SW 1271 (cell line): ENCODE data around the gene FILIP1L.
"Not testable (repeated sequence)": the region's sequence is repeated elsewhere in the genome, so short reads cannot be mapped to it uniquely, and the experiment has no call there.

Experiments used
- DNase-seq, 2 experiments: peaks; one replicate each; lab custom pipeline; 2025; lab: John Stamatoyannopoulos, UW

FILIP1L gene

GRCh38 chr3:100073714-100074307 lies 40.5 kb downstream of the FILIP1L start:
- no peak for DNase-seq

DNA sequence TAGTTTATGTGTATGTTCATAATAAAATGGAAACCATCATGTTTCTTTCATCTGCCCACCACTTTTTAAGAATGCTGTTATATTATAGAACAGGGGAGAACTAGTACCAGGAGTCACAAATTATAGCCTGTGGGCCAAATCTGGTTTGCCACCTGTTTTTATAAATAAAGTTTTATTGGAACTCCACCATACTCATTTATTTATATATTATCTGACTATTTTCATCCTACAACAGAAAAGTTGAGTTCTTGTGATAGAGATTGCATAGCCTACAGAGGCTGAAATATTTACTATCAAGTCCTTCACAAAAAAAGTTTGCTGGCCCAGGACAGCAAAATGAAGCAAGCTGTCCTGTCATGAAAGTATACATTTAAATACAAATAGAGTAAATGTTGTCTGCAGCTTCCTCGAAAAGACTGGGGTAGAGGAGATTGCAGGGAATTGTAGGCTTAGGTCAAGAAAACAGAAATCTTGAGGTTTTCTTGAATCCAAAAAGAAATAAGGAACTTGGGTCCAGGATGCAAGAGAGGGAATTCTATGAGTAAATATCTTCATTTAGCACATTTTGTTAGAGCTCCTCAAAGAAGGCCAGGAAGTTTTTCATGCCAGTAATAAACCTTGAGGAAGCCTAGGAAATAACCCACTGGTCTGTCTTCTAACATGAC lies 41.1 kb downstream of the FILIP1L start:
- no peak for DNase-seq

GRCh38 chr3:100072326-100073048 lies 41.8 kb downstream of the FILIP1L start:
- no peak for DNase-seq

GRCh38 chr3:100069472-100069871 lies 44.8 kb downstream of the FILIP1L start:
- DNase-seq = no peak

DNA sequence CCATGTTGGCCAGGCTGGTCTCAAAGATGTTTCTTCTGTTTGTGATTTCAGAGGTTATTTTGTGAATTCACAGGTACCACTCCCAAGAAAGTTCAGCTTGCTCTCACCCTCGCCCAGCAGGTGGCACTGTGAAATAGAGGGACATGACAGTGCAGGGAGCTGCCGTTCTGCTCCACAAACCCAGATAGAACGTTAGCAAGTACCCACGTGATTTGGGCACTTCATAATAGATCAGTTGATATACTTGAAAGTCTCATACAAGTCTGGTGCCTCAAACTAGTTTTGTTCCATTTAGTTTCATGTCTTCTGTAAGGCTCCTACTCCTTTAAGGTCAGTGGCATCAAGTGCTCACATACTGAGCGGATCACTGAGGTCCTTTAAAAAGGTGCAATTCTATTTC lies 45.5 kb downstream of the FILIP1L start:
- DNase-seq = peak in 1 of 2 experiments; percentile 46

DNA sequence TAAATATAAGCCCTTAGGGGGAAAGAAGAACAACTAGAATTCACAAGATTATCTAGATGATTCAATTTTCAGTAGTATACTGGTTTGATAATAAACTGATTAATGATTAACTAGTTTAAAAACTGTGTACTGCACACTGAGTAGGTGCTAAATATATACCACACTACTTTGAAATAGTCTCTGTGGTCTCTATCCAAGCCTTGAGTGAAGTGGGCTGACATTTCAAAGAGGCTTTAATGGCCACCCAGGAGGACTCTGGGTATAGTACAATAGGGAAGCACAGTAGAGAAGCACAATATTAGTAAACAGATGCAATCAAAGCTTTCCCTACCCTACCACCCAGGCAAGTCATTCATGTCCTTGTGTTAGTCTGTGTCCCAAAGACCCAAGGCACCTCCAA lies 46.7 kb downstream of the FILIP1L start:
- no peak for DNase-seq

DNA sequence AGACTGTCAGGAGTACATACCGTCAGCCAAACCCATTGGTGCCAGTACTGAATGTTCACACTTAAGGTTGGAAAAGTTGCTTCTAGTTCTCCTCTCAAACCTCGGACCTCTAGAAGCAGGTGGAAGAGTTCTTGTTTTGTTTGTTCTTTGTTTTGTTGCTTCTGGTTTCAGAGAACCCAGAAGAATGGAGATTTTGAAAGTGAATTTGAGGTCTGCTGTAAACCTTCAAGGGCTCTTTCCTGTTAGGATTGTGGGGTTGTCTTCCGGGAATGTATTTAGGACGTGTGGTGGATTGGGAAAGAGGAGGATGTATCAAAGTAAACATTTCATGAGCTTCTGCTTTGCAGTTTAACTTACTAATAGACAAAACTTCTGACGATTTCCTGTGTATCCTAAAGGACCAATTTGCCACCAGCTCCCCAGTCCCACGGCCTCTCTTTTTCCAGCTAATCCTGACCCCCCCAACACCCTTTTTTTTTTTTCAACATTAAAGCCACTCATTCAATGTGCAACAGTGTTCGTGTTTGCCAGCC lies 50.3 kb downstream of the FILIP1L start:
- DNase-seq = peak in 1 of 2 experiments; percentile 30

GRCh38 chr3:100062665-100063064 lies 51.6 kb downstream of the FILIP1L start:
- DNase-seq = no peak

DNA sequence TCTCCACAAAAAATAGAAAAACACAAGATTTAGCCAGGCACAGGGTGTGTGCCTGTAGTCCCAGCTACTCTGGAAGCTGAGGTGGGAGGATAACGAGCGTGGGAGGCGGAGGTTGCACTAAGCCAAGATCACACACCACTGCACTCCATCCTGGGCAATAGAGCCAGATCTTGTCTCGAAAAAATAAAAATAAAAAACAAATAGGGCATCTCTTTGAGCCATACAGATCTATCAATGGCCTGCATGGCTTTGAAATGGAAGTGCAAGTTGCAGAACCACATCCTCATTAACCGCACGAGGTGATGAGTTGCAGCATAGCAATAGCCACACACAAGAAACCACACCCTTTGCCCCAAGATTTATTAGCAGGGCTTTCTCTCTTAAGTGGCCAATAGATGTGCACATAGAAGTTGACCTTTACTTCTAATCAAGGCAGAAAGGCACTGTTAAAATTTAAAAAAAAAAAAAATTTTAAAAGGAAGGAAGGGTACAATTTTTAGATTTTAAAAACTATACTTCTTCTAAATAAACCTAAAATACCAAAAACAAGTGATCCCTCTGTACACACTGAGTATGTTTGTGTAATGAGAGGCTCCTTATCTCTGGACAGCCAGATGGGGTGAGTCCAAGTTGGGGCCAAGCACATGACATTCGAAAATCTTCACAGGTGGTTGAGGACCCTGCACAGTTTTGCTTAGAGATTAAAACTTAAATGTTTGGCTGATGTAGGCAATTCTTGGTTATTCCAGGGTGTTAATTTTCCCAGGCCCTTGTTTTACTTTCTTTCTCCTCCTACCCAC lies 53.4 kb downstream of the FILIP1L start:
- no peak for DNase-seq

DNA sequence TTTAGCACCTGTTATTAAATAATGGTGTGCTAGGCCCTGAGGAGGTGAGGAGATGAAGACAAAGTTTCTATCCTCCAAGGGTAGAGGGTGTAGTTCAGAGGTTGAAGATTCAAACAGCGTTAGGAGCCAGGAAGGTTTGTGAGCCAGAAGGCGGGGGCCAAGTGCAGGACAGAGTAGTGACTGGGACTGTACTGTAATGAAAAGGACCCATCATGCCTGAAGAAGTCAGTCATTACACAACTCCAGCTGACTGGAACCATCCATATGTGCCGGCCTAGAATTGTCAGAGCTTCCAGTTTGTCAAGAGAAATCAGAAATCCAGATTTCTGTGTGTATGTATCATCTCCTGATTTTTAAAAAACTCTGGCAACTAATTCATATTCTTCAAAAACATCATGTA lies 54.8 kb downstream of the FILIP1L start:
- DNase-seq = no peak

DNA sequence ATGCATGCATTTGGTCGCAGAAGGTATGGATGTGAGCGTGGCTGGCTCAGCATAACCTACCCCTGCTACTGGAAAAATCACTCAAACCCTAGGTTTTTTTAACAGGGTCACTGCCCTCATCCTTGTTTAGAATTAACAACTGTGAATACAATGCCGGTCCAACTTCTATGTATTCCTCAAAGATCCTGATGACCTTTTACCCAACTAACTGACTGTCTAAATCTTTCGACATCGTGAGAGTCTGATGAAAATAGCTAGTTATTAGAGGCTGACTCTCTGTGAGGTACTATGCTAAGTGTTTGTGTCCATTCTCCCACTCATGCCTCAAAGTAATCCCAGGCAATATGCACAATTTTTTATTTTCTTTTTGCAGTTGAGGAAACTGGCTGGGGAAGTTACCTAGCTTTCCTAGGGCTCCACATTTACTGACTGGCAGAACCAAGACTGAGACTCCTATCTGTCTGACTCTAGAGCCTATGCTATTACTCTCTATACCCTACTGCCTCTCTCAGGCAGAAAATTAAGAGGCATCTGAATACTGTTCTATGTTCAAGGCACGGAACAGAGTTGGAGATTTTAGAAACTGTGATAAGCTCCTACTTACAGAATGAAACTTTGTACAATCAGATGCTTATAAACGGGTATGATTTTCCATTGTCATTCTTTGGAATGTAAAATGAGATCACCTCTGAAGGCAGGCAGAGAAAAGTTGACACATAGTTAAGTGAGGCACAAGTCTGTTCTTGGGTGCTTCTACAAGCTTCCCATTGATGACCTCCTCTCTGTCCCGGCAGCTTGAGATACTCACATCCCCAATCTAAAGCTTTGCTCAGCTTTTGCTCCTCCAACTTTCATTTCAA lies 56.4 kb downstream of the FILIP1L start:
- DNase-seq = no peak

GRCh38 chr3:100053951-100054620 lies 60.2 kb downstream of the FILIP1L start:
- DNase-seq = no peak

DNA sequence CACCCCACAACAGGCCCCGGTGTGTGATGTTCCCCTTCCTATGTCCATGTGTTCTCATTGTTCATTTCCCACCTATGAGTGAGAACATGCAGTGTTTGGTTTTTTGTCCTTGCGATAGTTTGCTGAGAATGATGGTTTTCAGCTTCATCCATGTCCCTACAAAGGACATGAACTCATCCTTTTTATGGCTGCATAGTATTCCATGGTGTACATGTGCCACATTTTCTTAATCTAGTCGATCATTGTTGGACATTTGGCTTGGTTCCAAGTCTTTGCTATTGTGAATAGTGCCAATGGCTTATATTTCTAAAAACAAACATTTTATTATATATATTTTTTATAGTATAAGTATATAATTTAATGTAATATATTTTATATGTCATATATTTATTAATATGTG lies 62.8 kb downstream of the FILIP1L start:
- DNase-seq = not testable (repeated sequence)

DNA sequence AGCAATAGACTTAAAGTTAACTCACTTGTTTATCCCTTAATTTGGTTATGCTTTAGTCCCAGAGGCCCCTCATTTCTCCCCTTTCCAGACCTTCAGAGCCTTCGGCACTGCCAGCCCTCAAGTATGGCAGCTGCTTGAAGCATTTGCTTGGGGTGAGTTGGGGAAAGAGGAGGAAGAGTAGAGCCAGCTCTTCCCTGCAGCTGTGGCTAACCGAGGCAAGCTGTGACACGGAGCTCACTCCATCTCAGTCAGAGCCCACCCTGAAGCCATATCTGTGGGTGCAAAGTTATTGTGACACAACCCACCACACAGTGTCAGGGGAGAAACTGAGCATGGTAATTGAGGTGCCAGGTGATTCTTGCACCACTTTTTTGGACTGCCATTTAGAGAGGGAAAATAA lies 66.1 kb downstream of the FILIP1L start:
- DNase-seq = no peak

DNA sequence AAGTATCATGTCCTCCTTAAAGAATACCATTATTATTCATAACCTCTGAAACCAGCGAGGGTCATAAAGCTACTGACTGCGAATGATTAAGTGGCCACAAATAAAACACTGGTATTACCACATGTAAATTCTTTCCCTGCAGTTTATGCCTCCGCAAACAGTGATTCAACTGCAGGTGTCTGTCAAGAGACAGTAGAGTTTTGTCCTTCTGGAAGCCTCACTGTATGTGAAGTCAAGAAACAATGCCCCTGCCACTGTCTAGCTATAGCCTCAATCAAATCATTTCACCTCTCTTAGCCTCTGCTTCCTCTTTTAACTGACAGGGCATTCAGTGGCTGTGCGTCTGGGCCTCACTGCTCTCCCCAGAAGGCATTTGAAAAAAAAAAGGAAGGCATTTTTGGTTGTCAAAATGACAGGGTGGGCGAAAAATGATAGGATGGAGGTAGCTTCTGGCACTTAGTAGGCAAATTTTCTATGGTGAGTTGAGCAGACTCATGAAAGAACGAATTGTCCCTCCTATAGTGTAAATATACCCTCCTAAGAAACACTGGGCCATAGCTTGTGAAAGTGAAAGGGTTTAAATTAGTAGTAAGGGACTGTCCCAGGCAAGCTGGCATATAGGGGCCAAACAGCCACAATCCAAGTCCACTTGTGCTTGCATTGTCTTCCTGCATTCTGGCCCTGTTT lies 66.7 kb downstream of the FILIP1L start:
- peak in 1 of 2 experiments; percentile 55 for DNase-seq

DNA sequence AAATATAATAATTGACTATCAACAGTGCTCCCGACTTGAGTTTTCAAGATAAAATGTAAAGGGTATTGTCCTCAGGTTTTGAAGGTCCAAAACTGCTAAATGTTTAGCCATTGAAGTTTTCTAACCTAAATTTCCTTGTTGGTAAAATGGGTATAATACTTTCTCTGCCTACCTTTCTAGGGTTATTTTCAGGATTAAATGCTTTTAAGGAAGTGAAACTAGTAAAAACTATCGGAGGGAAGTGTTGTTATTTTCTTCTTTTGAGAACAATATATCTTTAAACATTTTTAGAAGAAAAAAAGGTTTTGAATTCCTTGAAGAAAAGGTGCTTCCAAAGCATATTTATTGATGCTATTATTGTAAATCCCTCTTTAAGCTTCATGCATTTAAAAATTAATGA lies 67.3 kb downstream of the FILIP1L start:
- no peak for DNase-seq

DNA sequence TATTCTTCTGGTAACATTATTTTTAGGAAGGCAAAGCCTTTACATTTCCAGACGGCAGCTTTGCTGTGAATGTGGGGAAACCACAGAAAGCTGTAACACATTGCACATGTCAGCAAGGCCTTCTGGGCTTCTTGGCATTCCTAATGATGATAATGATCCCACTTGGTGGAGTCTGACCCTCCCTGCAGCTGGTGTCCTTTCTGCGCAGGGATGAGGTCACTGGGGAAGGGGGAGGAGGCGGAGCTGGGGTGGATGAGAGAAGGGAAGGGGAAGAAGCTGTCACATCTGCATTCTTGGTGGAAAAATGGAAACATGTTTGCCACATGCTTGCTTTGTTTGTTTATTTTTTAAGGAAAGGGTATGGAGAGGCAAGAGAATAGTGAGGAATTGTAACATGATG lies 68.6 kb downstream of the FILIP1L start:
- DNase-seq = peak in 1 of 2 experiments; percentile 27

DNA sequence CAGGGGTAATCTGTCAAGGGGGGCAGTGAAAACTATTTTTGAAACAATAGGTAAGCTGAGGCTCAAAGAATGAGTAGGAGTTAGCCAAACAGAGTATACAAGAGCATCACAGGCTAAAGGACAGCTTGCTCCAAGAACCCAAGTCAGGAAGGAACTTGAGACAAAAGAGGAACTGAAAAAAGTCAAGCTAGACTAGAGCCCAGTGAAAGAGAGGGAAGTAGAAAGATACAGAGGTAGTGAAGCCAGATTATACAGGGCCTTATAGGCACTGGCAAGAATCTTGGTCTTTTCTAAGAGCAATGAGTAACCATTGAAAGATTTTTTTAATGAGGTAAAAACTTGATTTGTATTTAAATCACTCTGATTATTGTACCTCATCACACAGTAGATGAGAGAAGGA lies 69.9 kb downstream of the FILIP1L start:
- no peak for DNase-seq

DNA sequence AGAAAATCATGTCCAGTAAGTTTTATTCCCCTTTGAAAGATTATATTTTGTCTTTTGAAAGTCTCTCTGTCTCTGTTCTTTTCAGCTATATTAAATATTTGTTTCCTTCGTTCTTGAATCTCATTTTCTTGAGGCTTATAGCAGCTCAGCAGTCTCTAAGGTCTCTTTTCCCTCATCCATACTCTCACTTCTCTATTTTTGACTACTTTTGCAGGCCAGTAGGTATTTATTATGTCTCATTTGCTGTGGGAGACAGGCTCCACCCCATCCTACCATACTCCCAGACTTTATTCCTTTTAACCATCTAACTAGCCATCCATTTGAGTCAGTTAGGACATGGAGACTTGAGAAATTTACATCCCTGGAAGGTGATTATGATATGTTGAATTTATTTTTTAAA lies 71.0 kb downstream of the FILIP1L start:
- no peak for DNase-seq
